HL-60 (cell line): ENCODE results near the gene HDAC9.

Experiments
- DNase-seq, 2 experiments: peaks; one replicate each; pipeline ENCODE4 v3.0.0-alpha.2; 2010 to 2020; ENCODE audit warnings: low read depth in 1 of 2, low spot score in 1 of 2
- H3K27ac ChIP-seq: fragments of 250-450 bp; sonication (Bioruptor Pico); replicated peaks from 2 replicates; pipeline ENCODE4 v1.5.1; 2020; ENCODE audit warnings: mild to moderate bottlenecking, moderate library complexity
- H3K27me3 ChIP-seq: fragments of 250-450 bp; sonication (Bioruptor Pico); 2 replicates; pipeline ENCODE4 v1.5.1; 2021; ENCODE audit warnings: mild to moderate bottlenecking, moderate library complexity; ENCODE audit not compliant: insufficient read depth, poor library complexity, severe bottlenecking
- H3K4me3 ChIP-seq: replicated peaks from 2 replicates; pipeline ENCODE4 v1.5.1; 2011; ENCODE audit warnings: mild to moderate bottlenecking, control low read depth, low read length; ENCODE audit not compliant: insufficient read depth
- GABPA ChIP-seq: IDR thresholded peaks from 2 replicates; pipeline ENCODE4 v1.6.1; 2012; ENCODE audit warnings: low read depth
- POLR2AphosphoS5 ChIP-seq: IDR thresholded peaks from 2 replicates; pipeline ENCODE4 v1.6.1; 2012; ENCODE audit warnings: low read depth
- SPI1 ChIP-seq: IDR thresholded peaks from 2 replicates; pipeline ENCODE4 v1.6.1; 2012; ENCODE audit warnings: low read depth, mild to moderate bottlenecking, borderline replicate concordance
- TF ChIP-seq, protein P1 (sequence below): IDR thresholded peaks from one replicate; pipeline ENCODE4 v1.5.1; 2011; ENCODE audit warnings: low read length, control low read depth, inconsistent platforms; ENCODE audit not compliant: insufficient read depth
- TF ChIP-seq, protein P2 (sequence below): IDR thresholded peaks from 2 replicates; pipeline ENCODE4 v1.6.1; 2012; ENCODE audit warnings: low read depth; ENCODE audit not compliant: insufficient replicate concordance

Gene HDAC9

GRCh38 chr7:18607025-18607424 lies 111.5 kb downstream of the HDAC9 start:
- no peak for TF ChIP-seq GABPA
- TF ChIP-seq, protein P1, sequence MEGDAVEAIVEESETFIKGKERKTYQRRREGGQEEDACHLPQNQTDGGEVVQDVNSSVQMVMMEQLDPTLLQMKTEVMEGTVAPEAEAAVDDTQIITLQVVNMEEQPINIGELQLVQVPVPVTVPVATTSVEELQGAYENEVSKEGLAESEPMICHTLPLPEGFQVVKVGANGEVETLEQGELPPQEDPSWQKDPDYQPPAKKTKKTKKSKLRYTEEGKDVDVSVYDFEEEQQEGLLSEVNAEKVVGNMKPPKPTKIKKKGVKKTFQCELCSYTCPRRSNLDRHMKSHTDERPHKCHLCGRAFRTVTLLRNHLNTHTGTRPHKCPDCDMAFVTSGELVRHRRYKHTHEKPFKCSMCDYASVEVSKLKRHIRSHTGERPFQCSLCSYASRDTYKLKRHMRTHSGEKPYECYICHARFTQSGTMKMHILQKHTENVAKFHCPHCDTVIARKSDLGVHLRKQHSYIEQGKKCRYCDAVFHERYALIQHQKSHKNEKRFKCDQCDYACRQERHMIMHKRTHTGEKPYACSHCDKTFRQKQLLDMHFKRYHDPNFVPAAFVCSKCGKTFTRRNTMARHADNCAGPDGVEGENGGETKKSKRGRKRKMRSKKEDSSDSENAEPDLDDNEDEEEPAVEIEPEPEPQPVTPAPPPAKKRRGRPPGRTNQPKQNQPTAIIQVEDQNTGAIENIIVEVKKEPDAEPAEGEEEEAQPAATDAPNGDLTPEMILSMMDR, result no peak
- TF ChIP-seq POLR2AphosphoS5, result no peak
- no peak for TF ChIP-seq SPI1
- TF ChIP-seq, protein P2, sequence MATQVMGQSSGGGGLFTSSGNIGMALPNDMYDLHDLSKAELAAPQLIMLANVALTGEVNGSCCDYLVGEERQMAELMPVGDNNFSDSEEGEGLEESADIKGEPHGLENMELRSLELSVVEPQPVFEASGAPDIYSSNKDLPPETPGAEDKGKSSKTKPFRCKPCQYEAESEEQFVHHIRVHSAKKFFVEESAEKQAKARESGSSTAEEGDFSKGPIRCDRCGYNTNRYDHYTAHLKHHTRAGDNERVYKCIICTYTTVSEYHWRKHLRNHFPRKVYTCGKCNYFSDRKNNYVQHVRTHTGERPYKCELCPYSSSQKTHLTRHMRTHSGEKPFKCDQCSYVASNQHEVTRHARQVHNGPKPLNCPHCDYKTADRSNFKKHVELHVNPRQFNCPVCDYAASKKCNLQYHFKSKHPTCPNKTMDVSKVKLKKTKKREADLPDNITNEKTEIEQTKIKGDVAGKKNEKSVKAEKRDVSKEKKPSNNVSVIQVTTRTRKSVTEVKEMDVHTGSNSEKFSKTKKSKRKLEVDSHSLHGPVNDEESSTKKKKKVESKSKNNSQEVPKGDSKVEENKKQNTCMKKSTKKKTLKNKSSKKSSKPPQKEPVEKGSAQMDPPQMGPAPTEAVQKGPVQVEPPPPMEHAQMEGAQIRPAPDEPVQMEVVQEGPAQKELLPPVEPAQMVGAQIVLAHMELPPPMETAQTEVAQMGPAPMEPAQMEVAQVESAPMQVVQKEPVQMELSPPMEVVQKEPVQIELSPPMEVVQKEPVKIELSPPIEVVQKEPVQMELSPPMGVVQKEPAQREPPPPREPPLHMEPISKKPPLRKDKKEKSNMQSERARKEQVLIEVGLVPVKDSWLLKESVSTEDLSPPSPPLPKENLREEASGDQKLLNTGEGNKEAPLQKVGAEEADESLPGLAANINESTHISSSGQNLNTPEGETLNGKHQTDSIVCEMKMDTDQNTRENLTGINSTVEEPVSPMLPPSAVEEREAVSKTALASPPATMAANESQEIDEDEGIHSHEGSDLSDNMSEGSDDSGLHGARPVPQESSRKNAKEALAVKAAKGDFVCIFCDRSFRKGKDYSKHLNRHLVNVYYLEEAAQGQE, result no peak
- no peaks in the 10 kb centered on the region for H3K27me3 ChIP-seq
- H3K4me3 ChIP-seq, result no peak overlapping the region
- no peak overlapping the region for H3K27ac ChIP-seq
- DNase-seq, result no peak

DNA sequence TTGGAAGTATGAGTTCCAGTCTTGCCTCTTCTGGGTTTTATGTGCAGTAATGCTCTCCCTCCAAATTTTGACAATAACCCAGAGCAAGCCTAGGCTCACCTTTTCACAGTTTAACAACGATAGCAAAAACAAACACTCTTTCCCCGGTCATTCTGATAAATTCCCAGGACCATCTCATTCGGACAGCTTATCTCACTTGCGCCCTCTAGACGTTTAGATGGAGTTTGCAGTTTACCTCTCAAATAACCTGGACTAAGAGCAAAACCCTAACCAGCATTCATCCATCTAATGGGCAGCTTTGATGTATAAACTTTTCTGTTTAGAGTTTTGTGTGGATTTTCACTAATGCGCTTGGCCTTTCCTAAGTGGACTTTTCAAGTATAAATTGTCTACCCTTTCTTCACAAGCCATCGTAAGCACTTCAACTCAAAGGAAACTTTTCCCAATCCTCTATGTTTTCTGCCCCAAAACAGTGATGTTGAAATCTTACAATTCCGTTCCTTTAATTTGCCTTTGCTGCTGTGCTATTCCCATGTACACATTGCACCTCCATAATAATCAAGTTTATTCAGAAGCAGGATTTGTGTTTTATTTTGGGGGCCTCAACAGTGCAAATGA lies 114.9 kb downstream of the HDAC9 start:
- Histone ChIP-seq H3K27me3 (no peaks in the 10 kb centered on the region), H3K27ac (no peak overlapping the region), H3K4me3 (no peak overlapping the region)
- DNase-seq, result no peak
- no peak for TF ChIP-seq GABPA
- TF ChIP-seq, protein P2, result no peak
- no peak for TF ChIP-seq SPI1
- TF ChIP-seq, protein P1, result peak; percentile 22

DNA sequence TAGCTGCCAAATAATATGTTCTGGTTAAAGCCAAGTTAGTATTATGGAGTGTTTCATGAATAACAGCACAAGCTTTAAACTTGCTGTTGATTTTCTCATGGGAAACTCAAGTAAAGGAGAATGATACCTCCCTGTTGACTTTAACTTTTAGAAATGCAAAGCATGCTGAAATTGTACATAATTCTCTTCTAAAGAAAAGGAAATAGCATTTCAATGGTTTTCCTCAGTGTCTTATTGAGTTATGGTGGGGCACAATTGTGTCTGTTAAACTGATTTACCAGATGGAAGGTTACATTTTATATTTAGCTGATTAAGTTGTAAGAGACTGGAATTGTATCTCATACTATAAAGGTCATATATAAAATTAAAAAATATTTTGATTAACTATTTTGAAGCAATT lies 119.3 kb downstream of the HDAC9 start:
- H3K27me3 ChIP-seq, result no peaks in the 10 kb centered on the region
- no peak for DNase-seq
- no peak for TF ChIP-seq GABPA
- TF ChIP-seq, protein P2, result no peak
- TF ChIP-seq POLR2AphosphoS5, result no peak
- TF ChIP-seq, protein P1, result no peak
- no peak for TF ChIP-seq SPI1
- no peak overlapping the region for H3K27ac ChIP-seq
- H3K4me3 ChIP-seq, result no peak overlapping the region
